NCI-H524 (cell line): ENCODE data around the gene S100A9.

Experiments
- DNase-seq, 2 experiments: peaks; one replicate each; lab custom pipeline; 2025; lab: John Stamatoyannopoulos, UW

The S100A9 gene

DNA sequence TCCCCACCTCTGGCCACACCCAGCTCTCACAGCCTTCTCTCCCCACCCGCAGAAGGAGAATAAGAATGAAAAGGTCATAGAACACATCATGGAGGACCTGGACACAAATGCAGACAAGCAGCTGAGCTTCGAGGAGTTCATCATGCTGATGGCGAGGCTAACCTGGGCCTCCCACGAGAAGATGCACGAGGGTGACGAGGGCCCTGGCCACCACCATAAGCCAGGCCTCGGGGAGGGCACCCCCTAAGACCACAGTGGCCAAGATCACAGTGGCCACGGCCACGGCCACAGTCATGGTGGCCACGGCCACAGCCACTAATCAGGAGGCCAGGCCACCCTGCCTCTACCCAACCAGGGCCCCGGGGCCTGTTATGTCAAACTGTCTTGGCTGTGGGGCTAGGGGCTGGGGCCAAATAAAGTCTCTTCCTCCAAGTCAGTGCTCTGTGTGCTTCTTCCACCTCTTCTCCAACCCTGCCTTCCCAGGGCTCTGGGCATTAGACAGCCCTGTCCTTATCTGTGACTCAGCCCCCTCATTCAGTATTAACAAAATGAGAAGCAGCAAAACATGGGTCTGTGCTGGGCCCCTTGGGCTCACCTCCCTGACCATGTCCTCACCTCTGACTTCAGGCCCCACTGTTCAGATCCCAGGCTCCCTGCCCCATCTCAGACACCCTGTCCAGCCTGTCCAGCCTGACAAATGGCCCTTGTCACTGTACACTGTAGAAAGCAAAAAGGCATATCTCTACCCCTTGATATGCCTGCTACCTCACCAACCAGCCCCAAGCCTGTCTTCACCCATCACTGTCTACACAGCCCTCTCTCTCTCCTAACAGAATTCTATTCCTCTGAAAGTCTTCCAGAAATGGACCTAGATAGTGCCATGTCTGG, 3.2 kb downstream of the S100A9 start:
- DNase-seq, result no peak

DNA sequence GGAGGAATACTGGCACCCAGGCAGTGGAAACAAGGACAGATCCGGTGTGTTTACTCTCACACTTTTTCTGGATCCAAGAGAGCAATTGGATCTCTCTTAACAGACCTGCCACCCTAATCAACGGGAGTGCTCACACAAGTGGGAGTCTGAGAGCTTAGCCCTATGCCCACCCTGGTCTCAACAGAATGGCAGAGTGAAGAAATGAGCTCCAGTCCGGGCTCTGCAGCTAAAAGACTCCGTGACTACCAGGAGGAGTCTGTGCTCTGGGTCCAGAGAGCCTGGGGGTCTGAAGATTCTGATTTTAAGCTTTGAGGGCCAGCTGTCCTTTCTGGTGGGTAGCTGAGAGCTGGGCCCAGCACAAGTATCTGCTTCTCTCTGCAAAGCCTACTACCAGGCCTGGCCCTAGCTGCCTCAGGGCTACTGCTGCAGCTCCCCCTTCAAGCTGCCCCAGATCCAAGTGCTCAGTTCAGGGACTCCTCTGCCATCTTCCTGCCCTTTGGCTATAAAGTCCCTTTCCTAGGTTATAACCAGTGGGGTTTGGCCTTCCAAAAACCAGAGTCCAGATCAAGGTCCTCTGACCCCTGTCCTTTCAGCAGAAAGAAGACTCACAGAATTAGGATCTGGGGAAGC, 3.9 kb downstream of the S100A9 start:
- DNase-seq, result no peak

DNA sequence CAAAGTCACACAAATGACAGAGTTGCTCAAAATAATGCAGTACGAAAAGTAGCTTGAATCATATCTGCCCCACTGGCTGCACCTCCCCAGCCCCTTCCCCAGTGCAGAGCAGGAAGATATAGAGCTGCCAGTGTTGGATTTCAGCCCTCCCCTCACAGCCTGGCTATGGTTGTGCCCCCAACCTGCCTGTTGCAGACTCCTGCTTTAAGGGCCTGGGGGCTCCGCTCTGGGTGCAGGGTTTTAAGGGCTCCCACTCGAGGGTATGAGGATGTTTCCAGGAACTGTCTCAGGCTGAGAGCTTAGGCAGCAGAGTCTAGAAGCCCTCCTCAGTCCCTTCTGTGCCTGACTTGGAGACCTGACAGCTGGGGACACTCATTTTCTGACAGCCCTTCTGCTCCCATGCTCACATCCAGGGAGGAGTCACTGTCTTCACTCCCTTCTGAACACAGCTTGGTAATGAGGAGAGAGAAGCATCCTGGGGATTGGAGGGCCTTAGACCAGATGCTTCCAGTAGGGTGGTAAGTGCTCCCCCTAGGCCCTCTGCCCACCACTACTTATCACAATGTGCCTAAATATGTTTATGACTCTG, 4.6 kb downstream of the S100A9 start:
- DNase-seq, result peak; percentile 67 to 87

DNA sequence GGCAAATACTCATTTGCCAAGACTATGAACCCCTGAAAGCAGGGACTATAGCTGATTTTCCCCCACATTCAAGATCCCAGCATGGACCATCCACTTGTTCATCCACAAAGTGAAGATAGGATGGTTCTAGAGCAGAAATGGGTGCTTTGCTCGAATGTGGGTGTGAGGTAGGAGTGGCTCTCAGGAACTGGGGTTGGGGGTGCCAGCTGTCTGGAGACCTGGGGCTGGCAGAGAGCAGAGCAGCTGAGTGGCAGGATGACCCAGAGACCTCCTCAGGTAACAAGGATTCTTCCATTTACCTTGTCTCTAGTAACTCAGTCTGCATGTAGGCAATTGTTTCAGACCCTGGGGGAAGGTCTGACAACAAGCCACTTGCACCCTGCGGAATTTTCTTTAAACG, 6.0 kb downstream of the S100A9 start:
- DNase-seq, result no peak

DNA sequence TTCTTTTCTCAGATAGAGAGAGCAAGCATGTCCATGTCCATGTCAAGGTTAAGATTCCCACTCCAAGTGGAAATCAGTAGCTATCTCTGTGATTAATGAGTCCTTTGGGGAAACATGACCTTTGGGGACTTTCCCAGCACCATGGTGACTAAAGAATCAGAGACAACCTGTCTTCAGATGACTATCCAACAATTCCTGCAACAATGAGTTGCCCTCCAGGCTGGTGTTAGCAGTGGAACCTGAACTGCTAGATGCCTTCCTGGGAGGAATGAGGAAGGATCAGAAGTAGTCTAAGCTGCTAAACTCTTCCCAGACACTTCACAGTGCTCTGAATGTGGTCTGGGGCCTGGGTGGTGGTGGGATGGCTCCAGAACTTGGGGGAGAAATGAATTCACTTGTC, 6.5 kb downstream of the S100A9 start:
- no peak for DNase-seq

DNA sequence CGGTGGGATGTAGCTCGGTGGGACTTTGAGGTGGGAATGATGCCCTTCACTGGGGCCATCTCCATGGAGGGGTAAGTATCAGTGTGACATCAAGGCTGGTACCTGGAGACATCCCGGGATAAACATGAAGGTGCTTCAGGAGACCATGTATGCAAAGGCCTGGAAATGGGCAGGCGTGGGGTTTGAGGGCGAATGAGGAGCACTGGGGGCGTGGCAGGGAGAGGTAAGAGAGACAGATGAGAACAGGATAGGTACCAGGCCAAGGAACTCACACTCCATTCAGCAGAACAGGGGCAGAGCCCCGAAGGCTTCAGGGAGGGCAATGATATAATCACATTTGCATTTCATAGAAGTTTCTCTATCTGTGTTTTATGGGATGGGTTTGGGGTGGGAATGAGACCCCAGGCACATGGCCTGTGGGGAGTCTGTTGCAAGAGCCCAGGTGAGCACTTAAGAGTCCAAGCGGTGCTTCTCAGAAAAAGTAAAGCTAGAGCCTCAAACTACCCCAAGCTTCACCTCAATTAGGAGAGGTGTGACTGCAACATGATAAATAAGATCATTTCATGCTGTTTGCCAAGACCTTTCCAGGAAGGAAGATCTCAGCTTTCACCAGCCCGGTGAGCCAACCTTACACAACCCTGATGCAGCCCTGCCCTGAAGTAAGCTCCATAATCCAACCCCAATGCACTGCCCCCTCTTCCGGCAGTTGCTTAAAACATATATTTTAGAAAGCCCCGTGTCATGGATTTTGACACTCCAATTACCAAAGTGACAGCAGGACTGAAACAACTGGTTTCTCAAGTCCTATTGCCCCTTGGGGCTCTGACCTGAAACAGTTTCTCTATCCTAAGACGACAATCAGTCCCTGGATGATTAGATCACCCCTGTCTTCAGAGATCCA, 7.4 kb downstream of the S100A9 start:
- no peak for DNase-seq

DNA sequence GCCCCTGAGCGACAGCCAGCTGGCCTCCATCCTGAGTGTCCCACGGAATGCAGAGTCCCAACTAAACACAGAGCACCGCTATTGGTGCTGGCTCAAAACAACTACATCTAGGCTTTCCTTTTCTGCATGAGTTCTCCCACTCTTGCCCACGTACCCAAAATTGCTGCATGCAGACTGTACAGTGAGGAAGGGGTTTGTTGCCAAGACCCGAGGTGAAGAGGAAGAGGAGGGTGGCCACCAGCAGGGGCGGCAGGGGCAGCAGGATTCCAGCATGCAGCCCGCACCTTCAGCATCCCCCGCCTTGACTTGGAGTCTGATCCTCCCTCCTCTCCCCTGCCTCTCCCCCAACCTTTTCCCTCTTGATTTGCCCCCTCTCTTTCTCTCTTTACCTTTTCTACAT, 8.0 kb downstream of the S100A9 start:
- DNase-seq, result no peak

DNA sequence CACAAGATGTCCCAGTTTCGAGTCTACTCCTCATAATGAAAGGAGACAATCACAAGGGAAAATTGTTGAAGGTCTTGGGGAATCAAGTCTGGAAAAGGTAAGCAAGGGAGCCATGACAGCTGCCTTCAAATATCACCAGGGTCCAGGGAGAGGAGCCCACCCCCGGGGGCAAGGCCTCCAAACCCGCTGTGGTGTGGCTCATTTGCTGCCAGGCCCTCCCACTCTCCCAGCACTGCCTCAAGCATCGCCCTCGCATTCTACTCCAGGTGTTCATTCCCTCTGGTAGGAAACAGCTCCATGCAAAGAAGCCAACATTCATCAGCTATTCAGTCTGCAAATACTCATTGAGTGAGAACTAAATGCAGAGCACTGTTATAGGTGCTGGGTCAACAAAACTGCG, 8.6 kb downstream of the S100A9 start:
- DNase-seq, result no peak

DNA sequence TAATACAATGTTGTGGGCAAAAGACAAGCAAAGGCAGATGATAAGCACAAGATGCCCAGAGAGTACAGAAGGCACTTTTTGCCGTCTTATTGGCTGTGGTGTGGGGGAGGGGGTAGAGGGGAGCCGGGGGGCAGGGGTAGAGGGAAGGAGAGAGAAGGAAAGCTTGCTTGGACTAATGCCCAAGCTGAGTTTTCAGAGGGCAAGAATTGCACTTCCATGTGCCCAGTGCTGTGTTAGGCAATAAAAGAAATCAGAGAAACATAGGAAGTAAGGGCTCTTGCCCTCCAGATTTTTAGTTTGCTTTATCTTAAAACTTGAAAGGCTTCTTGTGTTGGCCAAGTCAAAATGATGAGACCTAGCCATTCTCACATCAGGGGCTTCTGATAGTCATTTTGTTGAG, 9.4 kb downstream of the S100A9 start:
- DNase-seq, result no peak

DNA sequence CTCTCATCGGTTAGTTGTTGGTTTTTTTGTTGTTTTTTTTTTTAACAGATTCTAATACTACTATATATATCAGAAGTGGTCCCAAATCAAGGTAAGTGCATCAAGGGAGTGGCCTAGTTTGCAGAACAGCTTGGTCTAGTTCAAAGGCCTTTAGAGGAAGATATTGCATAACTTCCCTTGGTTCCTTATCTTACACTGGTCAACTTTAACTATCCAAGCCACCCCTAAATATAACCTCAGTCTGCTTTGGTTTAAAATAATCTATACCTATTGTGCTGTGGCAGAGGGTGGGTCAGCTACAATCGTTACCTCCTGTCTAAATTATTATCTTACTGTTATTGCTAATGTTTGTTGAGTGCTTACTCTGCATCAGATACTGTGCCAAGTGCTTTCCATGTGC, 10.8 kb downstream of the S100A9 start:
- no peak for DNase-seq

DNA sequence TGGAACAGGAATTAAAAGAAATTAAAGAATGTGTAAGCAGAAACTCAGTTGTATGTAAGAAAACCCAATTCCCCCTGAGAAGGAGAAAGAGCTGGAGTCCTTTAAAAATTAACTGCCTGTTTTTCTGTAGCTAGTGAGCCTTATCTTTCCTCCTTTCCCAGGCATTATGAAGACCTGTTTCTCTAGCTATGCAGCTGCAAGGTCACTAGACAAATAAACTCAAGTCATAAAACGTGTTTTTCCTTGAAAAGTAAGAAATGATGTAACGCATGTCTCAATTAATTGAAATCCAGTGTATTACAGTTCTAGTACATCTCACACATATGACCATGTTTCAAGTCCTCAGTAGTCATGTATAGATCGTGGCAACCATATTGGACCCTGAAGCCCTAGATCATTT, 12.5 kb downstream of the S100A9 start:
- DNase-seq, result no peak

DNA sequence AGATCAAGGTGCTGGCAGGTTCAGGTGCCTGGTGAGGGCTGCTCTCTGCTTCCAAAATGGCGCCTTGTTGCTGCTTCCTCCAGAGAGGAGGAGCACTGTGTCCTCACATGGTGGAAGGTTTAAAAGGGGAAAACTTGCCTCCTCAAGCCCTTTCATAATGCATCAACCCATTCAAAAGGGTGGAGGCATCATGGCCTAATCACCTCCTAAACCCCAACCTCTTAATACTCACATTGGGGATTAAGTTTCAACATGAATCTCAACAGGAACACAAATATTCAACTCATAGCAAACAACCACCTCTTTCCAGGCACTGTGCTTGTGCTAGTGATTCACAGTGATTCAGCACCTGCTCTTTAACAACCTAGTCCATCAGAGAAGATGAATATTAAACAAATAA, 13.6 kb downstream of the S100A9 start:
- no peak for DNase-seq

DNA sequence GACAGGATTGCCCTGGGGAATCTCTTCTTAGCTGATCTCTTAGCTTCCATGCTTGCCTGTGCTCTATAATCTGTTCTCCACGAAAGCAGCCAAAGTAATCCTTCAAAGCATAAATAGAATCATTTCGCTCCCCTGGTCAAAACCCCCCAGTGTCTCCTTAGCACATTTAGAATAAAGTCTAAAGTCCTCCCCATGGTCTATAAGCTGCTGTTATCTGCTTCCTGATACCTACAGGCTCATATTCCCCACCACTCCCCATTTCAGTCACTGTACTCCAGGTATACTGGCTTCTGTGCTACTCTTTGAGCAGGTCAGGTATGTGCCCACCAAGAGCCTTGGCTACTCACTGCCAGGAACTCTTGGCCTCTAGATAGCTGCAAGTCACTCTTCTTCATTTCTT, 14.9 kb downstream of the S100A9 start:
- no peak for DNase-seq

DNA sequence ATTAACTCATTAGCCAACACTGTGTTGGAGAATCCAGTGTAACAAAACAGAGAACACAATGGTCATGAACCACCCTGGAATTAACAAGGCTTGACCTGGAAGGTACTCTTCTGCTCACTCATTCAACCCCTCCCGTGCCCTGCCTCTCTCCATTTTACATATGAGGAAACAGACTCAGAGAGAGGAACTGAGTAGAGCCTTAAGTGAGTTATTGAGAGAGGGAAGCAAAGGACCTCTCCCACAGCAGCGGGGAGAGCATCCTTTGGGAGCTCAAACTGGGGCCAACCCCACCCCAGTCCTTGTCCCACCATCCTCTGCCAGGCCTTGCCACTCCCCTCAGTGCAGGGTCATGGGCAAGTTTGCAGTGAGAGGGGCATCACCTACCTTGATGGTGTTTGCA, 16.4 kb downstream of the S100A9 start:
- no peak for DNase-seq

DNA sequence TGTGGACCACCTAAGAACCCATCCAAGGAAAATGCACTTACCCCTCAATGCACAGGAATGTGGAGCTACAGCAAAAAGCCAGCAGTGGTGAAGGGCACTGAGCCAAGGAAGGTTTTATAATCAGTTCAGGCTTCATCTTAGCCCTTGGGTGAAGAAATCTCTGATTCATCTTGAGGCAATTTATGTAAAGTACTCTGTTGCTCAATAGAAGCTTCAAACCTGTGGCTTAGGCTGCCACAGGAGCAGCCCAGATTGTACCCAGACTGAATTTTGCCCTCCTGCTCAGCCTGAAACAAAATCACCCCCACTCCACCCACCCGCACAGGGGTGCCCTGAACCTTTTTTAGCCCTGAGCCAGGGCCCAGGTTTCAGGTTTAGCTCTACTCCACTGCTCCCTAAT, 17.9 kb downstream of the S100A9 start, which contains the start of gene S100A12:
Gene S100A12 (minus strand): TSS at position 111 of the 400 bp plus-strand sequence. CDS start 1,029 bp downstream, outside the sequence.
- DNase-seq, result no peak

DNA sequence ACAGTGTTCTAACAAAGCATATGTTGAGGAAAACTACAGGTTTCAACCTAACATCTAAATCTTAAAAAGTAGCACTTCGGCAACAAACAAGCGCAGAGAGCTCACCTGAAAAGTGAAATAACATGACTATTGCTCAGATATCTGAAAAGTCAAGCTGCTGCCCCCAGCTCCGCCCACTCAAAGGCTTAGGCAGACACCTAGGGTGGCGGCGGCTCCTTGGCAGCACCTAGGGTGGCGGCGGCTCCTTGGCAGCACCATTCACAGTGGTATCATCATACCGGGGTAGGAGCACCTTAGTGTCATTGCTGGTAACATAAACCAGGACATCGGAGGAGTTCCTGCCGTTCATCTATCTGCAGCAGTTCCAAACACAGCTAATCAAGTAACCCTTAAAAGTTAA, 21.9 kb downstream of the S100A9 start:
- no peak for DNase-seq

DNA sequence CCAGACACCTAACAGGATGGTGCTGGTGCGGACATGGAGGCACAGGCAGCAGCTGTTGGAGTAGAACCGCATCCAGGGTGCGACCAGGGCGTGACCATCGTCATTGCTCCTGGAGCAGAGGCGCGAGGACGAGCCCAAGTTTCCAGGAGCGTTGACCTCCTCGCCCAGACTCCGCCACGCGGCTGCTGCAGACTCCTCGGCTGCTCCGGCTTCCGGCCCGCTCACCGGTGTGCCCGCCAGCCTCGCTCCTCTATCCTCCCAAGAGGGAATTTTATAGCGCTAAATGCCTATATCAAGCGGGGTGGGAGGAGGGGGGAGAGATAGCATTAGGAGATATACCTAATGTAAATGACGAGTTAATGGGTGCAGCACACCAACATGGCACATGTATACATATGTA, 23.1 kb downstream of the S100A9 start:
- DNase-seq, result no peak

DNA sequence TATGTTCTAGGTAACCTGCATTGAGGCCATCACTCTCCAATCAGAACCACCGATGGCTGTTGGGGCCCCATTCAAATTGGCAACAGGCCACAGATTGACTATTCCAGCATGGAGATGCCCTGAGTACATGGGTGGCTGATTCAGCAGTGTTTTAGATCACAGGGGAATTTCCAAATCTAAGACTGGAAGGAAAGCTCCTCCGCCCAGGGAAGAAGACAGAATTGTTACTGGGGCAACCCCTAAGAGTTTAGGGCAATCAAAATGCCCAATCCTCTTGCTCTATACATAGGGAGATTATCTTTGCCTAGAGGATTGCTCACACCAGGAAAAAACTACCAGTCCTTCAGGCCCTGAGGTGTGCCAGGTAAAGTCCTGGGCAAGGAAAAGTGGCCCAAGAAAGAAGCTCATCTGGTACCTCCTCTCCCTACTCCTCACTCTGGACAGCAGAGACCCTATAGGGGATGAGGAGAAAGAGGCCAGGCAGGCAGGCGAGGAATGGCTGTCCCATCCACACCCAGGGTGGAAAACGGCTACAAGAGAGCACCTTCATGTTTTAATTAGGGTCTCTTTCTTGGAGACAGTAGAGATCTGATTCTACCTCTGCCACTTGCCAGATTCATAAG, 27.4 kb downstream of the S100A9 start:
- no peak for DNase-seq

DNA sequence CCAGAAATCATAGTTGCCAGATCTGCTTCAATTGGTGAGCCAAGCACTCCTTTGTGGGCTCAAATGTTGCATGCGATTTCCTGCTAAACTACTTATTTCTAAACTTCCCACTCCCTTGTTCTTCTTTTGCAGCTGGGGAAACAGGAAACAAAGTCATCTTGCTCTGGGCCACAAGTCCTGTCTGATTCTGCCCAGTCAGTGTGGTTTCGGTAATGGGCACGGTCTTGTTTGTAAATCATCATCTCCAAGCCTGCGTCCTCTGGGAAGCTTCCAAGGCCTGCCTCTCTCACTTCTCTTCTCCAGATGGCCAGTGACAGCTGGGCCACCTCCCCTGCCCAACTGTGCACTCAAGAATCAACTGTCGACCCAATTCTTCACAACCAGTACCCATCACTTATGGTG, 28.8 kb downstream of the S100A9 start:
- peak; percentile 45 to 71 for DNase-seq

DNA sequence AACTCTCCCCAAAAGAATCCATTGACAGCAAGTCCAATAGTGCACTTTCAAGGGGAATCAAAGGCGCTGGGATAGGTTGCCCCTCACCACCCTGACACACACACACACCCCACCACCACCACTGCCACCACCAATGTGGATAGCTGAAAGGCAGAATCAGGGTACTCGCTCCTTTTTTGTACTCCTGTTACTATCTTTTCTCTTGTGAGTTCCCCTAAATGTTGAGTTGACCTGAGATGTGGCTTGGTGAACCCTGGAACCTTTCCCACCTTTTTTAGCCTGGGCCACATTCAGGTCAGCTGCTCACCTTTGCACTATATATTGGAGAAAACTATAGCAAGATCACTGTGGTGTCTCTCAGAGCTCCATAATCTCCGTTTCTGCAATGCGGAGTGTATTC, 29.3 kb downstream of the S100A9 start:
- DNase-seq, result no peak

DNA sequence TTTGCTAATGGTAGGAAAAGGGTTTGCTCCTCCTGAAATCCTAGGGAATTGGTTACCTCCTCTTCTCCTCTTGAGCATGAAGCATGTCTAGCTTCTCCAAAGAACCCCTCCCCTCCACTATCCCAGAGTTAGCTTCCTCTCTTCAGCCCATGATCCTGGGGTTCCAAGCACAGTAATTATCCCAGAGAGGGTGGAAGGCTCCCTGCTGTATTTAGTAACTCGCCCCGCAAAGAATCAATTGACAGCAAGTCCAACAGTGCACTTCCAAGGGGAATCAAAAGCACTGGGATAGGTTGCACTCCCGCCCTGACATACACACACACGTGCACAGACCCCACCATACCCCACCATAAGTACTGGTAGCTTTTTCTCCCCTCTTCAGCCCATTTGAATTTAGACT, 30.1 kb downstream of the S100A9 start:
- no peak for DNase-seq

DNA sequence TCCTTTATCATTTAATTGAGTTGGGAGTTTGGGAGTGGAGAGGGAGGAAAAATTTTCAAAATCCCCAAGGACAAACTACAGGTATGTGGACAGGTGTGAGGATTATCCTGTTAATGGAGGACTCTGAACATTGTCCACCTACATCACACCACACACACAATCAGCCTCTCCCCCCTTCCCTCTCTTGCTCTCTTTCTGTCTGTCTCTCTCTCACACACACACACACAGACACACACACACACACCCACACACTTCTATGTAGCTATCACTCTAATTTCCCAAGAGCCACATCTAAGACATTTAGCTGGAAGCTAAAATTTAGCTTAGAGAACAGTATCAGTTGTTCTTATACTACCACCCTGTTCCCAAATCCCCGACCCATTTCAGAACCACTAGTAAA, 31.7 kb downstream of the S100A9 start:
- no peak for DNase-seq
